GM12874 (cell line): Measurements from ENCODE around the gene ZFYVE27.

Source experiments
- CTCF ChIP-seq: IDR thresholded peaks from 2 replicates; pipeline ENCODE4 v1.5.1; 2011; ENCODE audit warnings: low read depth, mild to moderate bottlenecking, control low read depth, low read length, moderate library complexity; ENCODE audit not compliant: insufficient read depth

ZFYVE27 gene

GRCh38 chr10:97732052-97732359 is 4.9 kb upstream of the ZFYVE27 start:
- TF ChIP-seq CTCF: no peak

- no peak for TF ChIP-seq CTCF
These were observed 3.7 kb upstream of the ZFYVE27 start for GRCh38 chr10:97733256-97733655.

- no peak for TF ChIP-seq CTCF
These were observed 2.9 kb upstream of the ZFYVE27 start for GRCh38 chr10:97734021-97734420.

- no peak for TF ChIP-seq CTCF
These were observed 476 bp upstream of the ZFYVE27 start for GRCh38 chr10:97736403-97736901.

- TF ChIP-seq CTCF: no peak
These were observed 890 bp downstream of the ZFYVE27 start for GRCh38 chr10:97737770-97738265.

GRCh38 chr10:97738616-97739015 is 1.7 kb downstream of the ZFYVE27 start:
- no peak for TF ChIP-seq CTCF

- no peak for TF ChIP-seq CTCF
These were observed 3.7 kb downstream of the ZFYVE27 start for GRCh38 chr10:97740613-97741012.
